Pericardium fibroblast (primary cell): ENCODE measurements around the gene BSX. TPM values are rescaled to one million over a fixed set of nuclear protein-coding genes. Genes with fewer than 3 reads are reported as not detected.

Source experiments
- total RNA-seq: library from RNA; depleted of rRNA; stranded (reverse); fragments of >200 nt; gene quantifications from 2 replicates; pipeline ENCODE4 v1.2.3, GENCODE V29; 2015

The BSX gene
- not detected in 2 replicates for total RNA-seq

GRCh38 chr11:122981388-122982264, at the start of gene BSX:
TSS of gene BSX (minus strand) at chr11:122981834. CDS start at chr11:122981671, 163 bp downstream.

Other genes starting within 250 kb of the BSX start
- 0.26 TPM in 1 of 2 replicates, not detected in the other for gene CRTAM, start 143.3 kb downstream of the BSX start, total RNA-seq
- 0.68 and 1.4 TPM in 2 replicates for gene JHY, start 99.1 kb downstream of the BSX start, total RNA-seq
- gene HSPA8, start 80.3 kb upstream of the BSX start, total RNA-seq: 1,130 and 1,234 TPM in 2 replicates
- gene CLMP, start 213.4 kb upstream of the BSX start, total RNA-seq: 50.1 and 81.6 TPM in 2 replicates